Measurements from ENCODE around the gene CHST11.

CHST11 gene

DNA sequence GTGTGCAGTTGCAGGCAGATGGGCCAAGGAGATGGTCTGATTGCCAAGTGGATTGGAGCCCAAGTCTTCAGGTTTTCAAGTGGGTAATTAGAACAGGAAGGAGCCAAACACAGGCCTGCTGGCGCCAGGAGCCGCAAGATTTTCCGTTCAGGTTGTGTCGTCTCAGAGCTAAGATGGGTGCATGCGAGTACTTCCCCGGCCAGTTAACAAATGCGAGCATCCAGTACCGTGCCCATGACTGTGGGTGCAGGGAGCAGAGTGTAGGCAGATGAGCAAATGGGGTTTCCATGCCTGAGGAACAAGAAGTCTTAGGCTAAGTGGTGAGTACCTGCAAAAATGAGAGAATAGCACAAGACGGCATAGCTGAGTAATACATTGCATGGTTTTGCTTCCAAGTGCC, 90.5 kb downstream of the CHST11 start:
- H3K4me3 ChIP-seq (ENCODE audit: low read length), result no peak overlapping the region
- peaks cover 39% of the 10 kb centered on the region for H3K4me1 ChIP-seq (ENCODE audit: control insufficient read depth, low read length)
- no peaks in the 10 kb centered on the region for H3F3A ChIP-seq (ENCODE audit: control insufficient read depth, insufficient read depth)
- TF ChIP-seq, protein P1, sequence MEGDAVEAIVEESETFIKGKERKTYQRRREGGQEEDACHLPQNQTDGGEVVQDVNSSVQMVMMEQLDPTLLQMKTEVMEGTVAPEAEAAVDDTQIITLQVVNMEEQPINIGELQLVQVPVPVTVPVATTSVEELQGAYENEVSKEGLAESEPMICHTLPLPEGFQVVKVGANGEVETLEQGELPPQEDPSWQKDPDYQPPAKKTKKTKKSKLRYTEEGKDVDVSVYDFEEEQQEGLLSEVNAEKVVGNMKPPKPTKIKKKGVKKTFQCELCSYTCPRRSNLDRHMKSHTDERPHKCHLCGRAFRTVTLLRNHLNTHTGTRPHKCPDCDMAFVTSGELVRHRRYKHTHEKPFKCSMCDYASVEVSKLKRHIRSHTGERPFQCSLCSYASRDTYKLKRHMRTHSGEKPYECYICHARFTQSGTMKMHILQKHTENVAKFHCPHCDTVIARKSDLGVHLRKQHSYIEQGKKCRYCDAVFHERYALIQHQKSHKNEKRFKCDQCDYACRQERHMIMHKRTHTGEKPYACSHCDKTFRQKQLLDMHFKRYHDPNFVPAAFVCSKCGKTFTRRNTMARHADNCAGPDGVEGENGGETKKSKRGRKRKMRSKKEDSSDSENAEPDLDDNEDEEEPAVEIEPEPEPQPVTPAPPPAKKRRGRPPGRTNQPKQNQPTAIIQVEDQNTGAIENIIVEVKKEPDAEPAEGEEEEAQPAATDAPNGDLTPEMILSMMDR (IDR thresholded peaks at IDR 0.05; ENCODE audit: low read depth, low read length, poor library complexity, severe bottlenecking), result no peak
- TF ChIP-seq EZH2phosphoT487 (IDR thresholded peaks at IDR 0.05; ENCODE audit: borderline replicate concordance, low read length), result no peak
- H3K27me3 ChIP-seq (ENCODE audit: control insufficient read depth, low read length), result no peaks in the 10 kb centered on the region
- no peaks in the 10 kb centered on the region for H3K9me2 ChIP-seq (replicated peaks; ENCODE audit: control insufficient read depth, low read length)
- no peak overlapping the region for H3K4me2 ChIP-seq (ENCODE audit: low read length)
- H3K36me3 ChIP-seq (ENCODE audit: control insufficient read depth, low read length), result no peaks in the 10 kb centered on the region
- no peaks in the 10 kb centered on the region for H3K9me3 ChIP-seq (ENCODE audit: control insufficient read depth, insufficient read depth, low read length)
- no peaks in the 10 kb centered on the region for H4K20me1 ChIP-seq (ENCODE audit: control insufficient read depth, insufficient read depth, low read depth, low read length)
- H3K79me2 ChIP-seq (ENCODE audit: control insufficient read depth, low read length), result 0 out of 2 replicates have a peak, but pooled peaks cover 4% of the 10 kb centered on the region
- H3K27ac ChIP-seq (ENCODE audit: low read depth, low read length), result peak overlapping the region; percentile 12; the same call in 1 of the 2 replicates

DNA sequence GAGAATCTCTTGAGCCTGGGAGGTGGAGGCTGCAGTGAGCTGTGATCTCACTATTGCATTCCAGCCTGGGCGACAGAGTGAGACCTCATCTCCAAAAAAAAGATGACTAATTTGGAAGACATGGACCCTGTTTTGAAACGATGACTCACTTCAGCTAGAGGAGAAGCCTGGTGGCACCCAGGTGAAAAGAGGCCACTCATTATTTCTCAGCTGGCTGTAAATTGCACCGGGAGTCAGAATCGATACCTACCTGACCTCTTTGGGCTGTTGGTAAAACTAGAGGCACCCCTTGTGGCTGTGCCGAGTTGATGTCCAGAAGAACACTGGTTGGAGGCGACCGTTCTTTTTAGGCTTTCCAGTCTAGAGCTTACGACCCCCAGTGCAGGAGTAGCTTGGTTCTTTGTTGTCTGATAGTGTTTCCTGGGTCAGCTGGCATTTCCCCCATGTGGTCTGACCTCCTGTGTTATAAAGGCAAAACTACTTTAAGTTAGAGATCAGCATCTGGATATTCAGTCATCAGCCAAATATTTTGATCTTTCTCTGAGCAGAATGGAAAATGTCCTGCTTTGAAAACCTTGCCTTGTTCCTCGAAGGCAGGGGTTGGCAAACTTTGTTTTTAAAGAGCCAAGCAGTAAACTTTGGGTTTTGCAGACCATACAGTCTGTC, 93.2 kb downstream of the CHST11 start:
- Histone ChIP-seq H3K9me2 (replicated peaks; ENCODE audit: control insufficient read depth, low read length) (no peaks in the 10 kb centered on the region), H3K79me2 (ENCODE audit: control insufficient read depth, low read length) (0 out of 2 replicates have a peak, but pooled peaks cover 4% of the 10 kb centered on the region), H3K4me3 (ENCODE audit: low read length) (no peak overlapping the region), H3K9me3 (ENCODE audit: control insufficient read depth, insufficient read depth, low read length) (no peaks in the 10 kb centered on the region), H3K27ac (ENCODE audit: low read depth, low read length) (no peak overlapping the region), H3K27me3 (ENCODE audit: control insufficient read depth, low read length) (no peaks in the 10 kb centered on the region), H3K36me3 (ENCODE audit: control insufficient read depth, low read length) (no peaks in the 10 kb centered on the region), H3K4me2 (ENCODE audit: low read length) (no peak overlapping the region), H3K4me1 (ENCODE audit: control insufficient read depth, low read length) (peaks cover 37% of the 10 kb centered on the region), H3F3A (ENCODE audit: control insufficient read depth, insufficient read depth) (no peaks in the 10 kb centered on the region), H4K20me1 (ENCODE audit: control insufficient read depth, insufficient read depth, low read depth, low read length) (no peaks in the 10 kb centered on the region)
- TF ChIP-seq, protein P1 (IDR thresholded peaks at IDR 0.05; ENCODE audit: low read depth, low read length, poor library complexity, severe bottlenecking), result no peak
- TF ChIP-seq EZH2phosphoT487 (IDR thresholded peaks at IDR 0.05; ENCODE audit: borderline replicate concordance, low read length), result no peak

DNA sequence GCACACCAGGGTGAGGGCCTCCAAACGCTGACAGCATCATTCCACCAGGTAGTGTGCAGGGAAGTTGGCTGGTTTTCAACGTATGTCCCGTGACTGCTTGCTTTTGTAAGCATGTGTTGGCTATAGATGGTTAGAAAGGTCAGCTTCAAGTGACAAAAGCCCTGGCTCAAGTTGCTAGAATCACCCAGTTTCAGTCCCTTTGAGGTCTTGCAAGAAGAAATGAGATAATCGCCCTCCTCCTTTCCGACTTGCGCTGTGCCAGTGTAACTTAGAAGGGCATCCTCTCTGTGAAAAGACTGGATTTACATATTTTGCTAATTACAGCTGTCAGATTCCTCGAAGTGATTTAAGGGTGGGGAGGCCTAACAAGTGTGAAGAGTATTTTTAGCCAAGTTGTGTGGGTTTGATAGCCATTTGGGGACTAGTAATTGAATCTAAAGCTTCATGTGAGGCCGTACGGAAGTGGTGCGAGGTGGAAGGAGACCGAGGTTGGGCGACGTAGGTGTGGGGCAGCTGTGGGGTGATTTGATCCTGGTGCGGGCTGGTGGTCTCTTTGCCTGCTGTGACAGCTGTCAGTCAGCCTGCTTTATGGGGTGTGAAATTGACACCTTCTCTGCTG, 94.7 kb downstream of the CHST11 start:
- Histone ChIP-seq H3K9me3 (ENCODE audit: control insufficient read depth, insufficient read depth, low read length) (no peaks in the 10 kb centered on the region), H3K4me2 (ENCODE audit: low read length) (no peak overlapping the region), H3F3A (ENCODE audit: control insufficient read depth, insufficient read depth) (no peaks in the 10 kb centered on the region), H4K20me1 (ENCODE audit: control insufficient read depth, insufficient read depth, low read depth, low read length) (no peaks in the 10 kb centered on the region), H3K27me3 (ENCODE audit: control insufficient read depth, low read length) (no peaks in the 10 kb centered on the region), H3K9me2 (replicated peaks; ENCODE audit: control insufficient read depth, low read length) (no peaks in the 10 kb centered on the region), H3K27ac (ENCODE audit: low read depth, low read length) (no peak overlapping the region), H3K4me1 (ENCODE audit: control insufficient read depth, low read length) (peaks cover 29% of the 10 kb centered on the region), H3K79me2 (ENCODE audit: control insufficient read depth, low read length) (no peaks in the 10 kb centered on the region), H3K36me3 (ENCODE audit: control insufficient read depth, low read length) (no peaks in the 10 kb centered on the region), H3K4me3 (ENCODE audit: low read length) (no peak overlapping the region)
- no peak for TF ChIP-seq EZH2phosphoT487 (IDR thresholded peaks at IDR 0.05; ENCODE audit: borderline replicate concordance, low read length)
- TF ChIP-seq, protein P1 (IDR thresholded peaks at IDR 0.05; ENCODE audit: low read depth, low read length, poor library complexity, severe bottlenecking), result no peak

All from DOHH2 (cell line).